Uterus (tissue), 4 donors: ENCODE data around the gene GIPC2. TPM values are rescaled to one million over a fixed set of nuclear protein-coding genes. Genes with fewer than 3 reads are reported as not detected.

Experiments used
- DNase-seq, 2 donors: peaks; one replicate each; pipeline ENCODE4 v3.0.0-alpha.2; 2019 to 2020
- H3K27ac ChIP-seq, 2 donors: fragments of 200-600 bp; sonication (generic); 1 replicate in 1 of 2; 2 replicates in 1 of 2; pipeline ENCODE4 v1.5.1; 2016 to 2018
- H3K27me3 ChIP-seq, 2 donors: fragments of 200-600 bp; sonication (generic); one replicate each; pipeline ENCODE4 v1.5.1; 2018 to 2019; ENCODE audit warnings: control low read depth in 1 of 2
- H3K36me3 ChIP-seq, 2 donors: fragments of 200-600 bp; sonication (generic); one replicate each; pipeline ENCODE4 v1.5.1; 2019; ENCODE audit warnings: control low read depth in 1 of 2
- H3K4me1 ChIP-seq, 2 donors: fragments of 200-600 bp; sonication (generic); one replicate each; pipeline ENCODE4 v1.5.1; 2018 to 2019; ENCODE audit warnings: control low read depth in 1 of 2
- H3K4me3 ChIP-seq, 2 donors: fragments of 200-600 bp; sonication (generic); 1 replicate in 1 of 2; 2 replicates in 1 of 2; pipeline ENCODE4 v1.5.1; 2018 to 2019; ENCODE audit warnings: mild to moderate bottlenecking in 1 of 2
- H3K9me3 ChIP-seq, 2 donors: fragments of 200-600 bp; sonication (generic); one replicate each; pipeline ENCODE4 v1.5.1; 2019; ENCODE audit warnings: control low read depth in 1 of 2
- POLR2A ChIP-seq, 2 donors: fragments of 450-650 bp; IDR thresholded peaks; one replicate each; pipeline ENCODE4 v1.6.1; 2016; ENCODE audit warnings: antibody characterized with exemption in 2 of 2, mild to moderate bottlenecking in 1 of 2, moderate library complexity in 1 of 2
- intact Hi-C: fragments of 100-400 bp; cut with DNase I; formaldehyde crosslinking; loops from one replicate; pipeline ENCODE4 v1.15.1; 2023; ENCODE audit warnings: low total_unique reads
- total RNA-seq, 4 donors: library from RNA; depleted of rRNA in 3 of 4; stranded (reverse); fragments of >200 nt in 3 of 4; gene quantifications; one replicate each; pipeline versions ENCODE4 v1.1.0 to v1.2.4, GENCODE V29; 2014 to 2023
- TF ChIP-seq, protein P1 (sequence below), 4 experiments: fragments of 200-600 bp in 2 of 4; fragments of 450-650 bp in 2 of 4; sonication (generic) in 2 of 4; IDR thresholded peaks; one replicate each; pipeline ENCODE4 v1.5.1; 2016 to 2019; ENCODE audit warnings: antibody characterized with exemption in 4 of 4, mild to moderate bottlenecking in 2 of 4, moderate library complexity in 1 of 4
- donor health status: DM: yes; HTN: yes; CAD: no.

Gene GIPC2
- total RNA-seq, 4 donors from 2014 or later: 3.6 to 8.2 (median 5.8) TPM

DNA sequence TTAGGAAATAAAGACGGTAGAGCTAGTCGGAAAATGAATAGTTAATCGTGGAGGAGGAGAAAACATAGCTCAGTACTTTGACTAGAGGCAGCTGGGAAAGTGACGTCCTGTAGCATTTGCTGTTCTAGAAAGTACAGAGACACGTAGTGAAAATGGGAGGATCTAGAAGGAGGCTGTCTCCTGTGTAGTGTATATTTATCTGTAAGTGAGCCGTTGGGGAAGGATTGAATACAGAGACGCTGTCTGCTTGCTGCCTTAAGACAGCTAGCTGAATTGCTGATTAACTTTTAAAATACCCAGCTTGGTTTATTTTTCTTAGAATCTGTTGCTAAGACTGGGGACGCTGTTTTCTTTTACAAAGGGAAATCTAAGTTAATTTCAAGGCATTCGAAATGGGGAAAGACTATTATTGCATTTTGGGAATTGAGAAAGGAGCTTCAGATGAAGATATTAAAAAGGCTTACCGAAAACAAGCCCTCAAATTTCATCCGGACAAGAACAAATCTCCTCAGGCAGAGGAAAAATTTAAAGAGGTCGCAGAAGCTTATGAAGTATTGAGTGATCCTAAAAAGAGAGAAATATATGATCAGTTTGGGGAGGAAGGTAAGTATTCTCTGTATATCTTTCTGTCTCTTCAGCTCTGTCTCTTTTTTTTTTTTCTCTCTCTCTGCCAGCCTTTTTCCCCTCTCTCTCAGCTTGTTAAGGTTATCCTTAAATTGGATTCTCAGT, 40.9 kb upstream of the GIPC2 start, which contains the start of gene DNAJB4:
Gene DNAJB4 (plus strand): TSS at position 221 of the 729 bp plus-strand sequence. CDS start 172 bp downstream, at position 393.
- intact Hi-C loops: no loop called here
- H3K27me3 ChIP-seq: no peaks in the 10 kb centered on the region
- no peaks in the 10 kb centered on the region for H3K36me3 ChIP-seq
- H3K4me1 ChIP-seq: peaks cover 2 to 8% of the 10 kb centered on the region in 2 donors
- TF ChIP-seq POLR2A (IDR thresholded peaks at IDR 0.05): peak; percentile 90 to 100
- TF ChIP-seq, protein P1, sequence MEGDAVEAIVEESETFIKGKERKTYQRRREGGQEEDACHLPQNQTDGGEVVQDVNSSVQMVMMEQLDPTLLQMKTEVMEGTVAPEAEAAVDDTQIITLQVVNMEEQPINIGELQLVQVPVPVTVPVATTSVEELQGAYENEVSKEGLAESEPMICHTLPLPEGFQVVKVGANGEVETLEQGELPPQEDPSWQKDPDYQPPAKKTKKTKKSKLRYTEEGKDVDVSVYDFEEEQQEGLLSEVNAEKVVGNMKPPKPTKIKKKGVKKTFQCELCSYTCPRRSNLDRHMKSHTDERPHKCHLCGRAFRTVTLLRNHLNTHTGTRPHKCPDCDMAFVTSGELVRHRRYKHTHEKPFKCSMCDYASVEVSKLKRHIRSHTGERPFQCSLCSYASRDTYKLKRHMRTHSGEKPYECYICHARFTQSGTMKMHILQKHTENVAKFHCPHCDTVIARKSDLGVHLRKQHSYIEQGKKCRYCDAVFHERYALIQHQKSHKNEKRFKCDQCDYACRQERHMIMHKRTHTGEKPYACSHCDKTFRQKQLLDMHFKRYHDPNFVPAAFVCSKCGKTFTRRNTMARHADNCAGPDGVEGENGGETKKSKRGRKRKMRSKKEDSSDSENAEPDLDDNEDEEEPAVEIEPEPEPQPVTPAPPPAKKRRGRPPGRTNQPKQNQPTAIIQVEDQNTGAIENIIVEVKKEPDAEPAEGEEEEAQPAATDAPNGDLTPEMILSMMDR (IDR thresholded peaks at IDR 0.05): peak in 1 of 4 experiments; percentile 18
- peak within 1 kb of the TSS; percentile 49 to 61 for H3K4me3 ChIP-seq
- H3K27ac ChIP-seq: peak within 1 kb of the TSS; percentile 87 to 98
- H3K9me3 ChIP-seq: no peaks in the 10 kb centered on the region
- peak; percentile 51 to 90 for DNase-seq

DNA sequence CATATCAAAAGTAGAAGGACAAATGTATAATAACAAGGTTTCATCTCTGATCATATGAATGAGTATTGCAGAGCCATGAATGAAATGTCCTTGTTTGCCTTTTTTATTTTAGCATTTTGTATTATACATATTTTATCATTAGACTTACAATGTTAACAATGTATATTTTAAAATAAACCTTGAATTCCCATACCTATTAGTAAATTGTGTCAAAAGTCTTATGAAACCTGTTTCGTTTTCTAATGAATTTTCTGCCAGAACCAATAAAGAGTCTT, 40.4 kb upstream of the GIPC2 start:
- H3K27ac ChIP-seq: peak overlapping the region; percentile 87 to 98
- H3K27me3 ChIP-seq: no peaks in the 10 kb centered on the region
- TF ChIP-seq POLR2A (IDR thresholded peaks at IDR 0.05): no peak
- TF ChIP-seq, protein P1 (IDR thresholded peaks at IDR 0.05): no peak
- no peaks in the 10 kb centered on the region for H3K9me3 ChIP-seq
- H3K36me3 ChIP-seq: no peaks in the 10 kb centered on the region
- intact Hi-C loops: no loop called here
- peak overlapping the region; percentile 49 to 61 for H3K4me3 ChIP-seq
- H3K4me1 ChIP-seq: peaks cover 7 to 8% of the 10 kb centered on the region in 2 donors
- no peak for DNase-seq

DNA sequence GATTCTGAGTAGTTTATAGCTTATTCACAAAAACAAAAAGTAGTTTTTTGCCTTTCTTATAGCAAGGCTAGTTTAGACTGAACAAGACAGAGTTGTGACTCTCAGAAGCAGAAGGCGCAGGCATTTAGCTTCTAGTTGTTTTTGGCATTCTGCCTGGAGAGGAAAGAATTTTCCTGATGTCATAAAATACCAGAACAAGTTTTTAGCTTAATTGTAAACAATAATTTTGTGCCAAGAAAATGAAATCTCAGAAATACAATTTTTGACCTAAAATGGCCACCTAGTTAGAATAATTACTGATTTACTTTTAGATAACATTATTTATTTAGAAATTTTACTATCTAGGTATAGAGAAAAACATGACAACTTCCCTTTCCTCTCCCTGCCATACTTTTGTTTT, 40.0 kb upstream of the GIPC2 start:
- Histone ChIP-seq H3K9me3 (no peaks in the 10 kb centered on the region), H3K4me1 (peaks cover 7 to 8% of the 10 kb centered on the region in 2 donors), H3K36me3 (no peaks in the 10 kb centered on the region), H3K27me3 (no peaks in the 10 kb centered on the region), H3K4me3 (peak overlapping the region; percentile 49 to 61), H3K27ac (peak overlapping the region; percentile 87 to 98)
- intact Hi-C loops: no loop called here
- peak in 1 of 2 donors; percentile 36 for DNase-seq
- TF ChIP-seq, protein P1 (IDR thresholded peaks at IDR 0.05): no peak
- TF ChIP-seq POLR2A (IDR thresholded peaks at IDR 0.05): peak; percentile 32 to 67

DNA sequence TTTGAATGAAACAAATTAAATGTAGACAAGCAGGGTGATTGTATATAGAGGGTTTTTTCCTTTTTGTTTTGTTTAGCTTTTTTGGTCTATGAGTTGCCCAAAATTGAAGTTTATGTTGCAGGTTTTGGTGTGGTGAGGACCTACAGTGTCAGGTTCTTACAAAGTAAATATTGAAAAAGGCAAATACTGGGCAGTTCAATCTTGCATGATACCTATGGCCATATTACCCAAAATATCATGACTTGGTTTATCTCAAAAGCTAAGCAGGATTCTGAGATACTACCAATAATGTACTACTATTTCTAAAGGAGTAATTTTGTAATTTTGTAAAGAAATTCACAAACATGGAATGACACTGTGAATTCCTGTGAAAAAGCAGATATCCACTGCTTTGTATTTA, 39.2 kb upstream of the GIPC2 start:
- peak overlapping the region; percentile 87 to 98 for H3K27ac ChIP-seq

More for the DNA sequence above, 39.2 kb upstream of the GIPC2 start:
- no peak for DNase-seq
- H3K4me3 ChIP-seq: peak overlapping the region; percentile 49 to 61
- intact Hi-C loops: no loop called here
- H3K9me3 ChIP-seq: no peaks in the 10 kb centered on the region
- TF ChIP-seq, protein P1 (IDR thresholded peaks at IDR 0.05): no peak
- TF ChIP-seq POLR2A (IDR thresholded peaks at IDR 0.05): no peak
- H3K36me3 ChIP-seq: no peaks in the 10 kb centered on the region
- H3K27me3 ChIP-seq: no peaks in the 10 kb centered on the region
- H3K4me1 ChIP-seq: peaks cover 7 to 8% of the 10 kb centered on the region in 2 donors
